Naive thymus-derived CD8-positive, alpha-beta T cell (primary cell): ENCODE measurements around the gene PGLYRP4. TPM values are rescaled to one million over a fixed set of nuclear protein-coding genes. Genes with fewer than 3 reads are reported as not detected.

ENCODE experiments used
- ATAC-seq, 2 donors: fragments of 150-1000 bp; cut with Tn5 transposase in 1 of 2; sonication (Bioruptor Pico), chemical (Tn5 transposase) in 1 of 2; 1 replicate in 1 of 2; 2 replicates in 1 of 2; pipeline ENCODE4 v1.10.0; 2021; ENCODE audit warnings: mild to moderate bottlenecking in 2 of 2, moderate library complexity in 2 of 2
- POLR2A ChIA-PET: fragments of 350-600 bp; sonication (Branson Sonifier 250); formaldehyde crosslinking; loops from one replicate; lab custom pipeline; 2021; ENCODE audit warnings: antibody characterized with exemption; lab: Charles Lee
- DNase-seq, 10 donors: peaks; one replicate each; pipeline versions ENCODE4 v3.0.0 to v3.0.0-alpha.2; 2020 to 2022
- H3K27ac Mint-ChIP-seq, 10 donors: one replicate each; pipeline ENCODE4 v1.8.0; 2020 to 2022; ENCODE audit warnings: mild to moderate bottlenecking in 10 of 10, mixed read lengths in 10 of 10, moderate library complexity in 4 of 10, inconsistent platforms in 1 of 10
- H3K27me3 Mint-ChIP-seq, 5 donors: one replicate each; pipeline ENCODE4 v1.8.0; 2021 to 2022; ENCODE audit warnings: mixed read lengths in 5 of 5
- H3K36me3 Mint-ChIP-seq, 3 donors: one replicate each; pipeline ENCODE4 v1.8.0; 2020 to 2022; ENCODE audit warnings: mixed read lengths in 3 of 3, mild to moderate bottlenecking in 2 of 3, inconsistent platforms in 1 of 3
- H3K4me1 Mint-ChIP-seq, 4 donors: one replicate each; pipeline ENCODE4 v1.8.0; 2021 to 2022; ENCODE audit warnings: mixed read lengths in 4 of 4
- H3K4me3 Mint-ChIP-seq, 10 donors: one replicate each; pipeline ENCODE4 v1.8.0; 2020 to 2022; ENCODE audit warnings: mild to moderate bottlenecking in 10 of 10, mixed read lengths in 10 of 10, moderate library complexity in 6 of 10, inconsistent platforms in 1 of 10
- H3K9me3 Mint-ChIP-seq, 9 donors: one replicate each; pipeline ENCODE4 v1.8.0; 2020 to 2022; ENCODE audit warnings: mixed read lengths in 9 of 9, mild to moderate bottlenecking in 3 of 9, inconsistent platforms in 1 of 9, moderate library complexity in 1 of 9
- polyA plus RNA-seq, 3 donors: library from polyadenylated mRNA; unstranded; fragments of 300-500 nt; fragmentation: Illumina TruSeq; gene quantifications; one replicate each; pipeline ENCODE4 v1.2.3, GENCODE V29; 2021
- total RNA-seq, 8 experiments: library from RNA in 2 of 8; stranded (reverse) in 2 of 8; gene quantifications; one replicate each; pipeline ENCODE4 v1.2.3 and lab custom pipeline; 2021 to 2026

PGLYRP4 gene, protein sequence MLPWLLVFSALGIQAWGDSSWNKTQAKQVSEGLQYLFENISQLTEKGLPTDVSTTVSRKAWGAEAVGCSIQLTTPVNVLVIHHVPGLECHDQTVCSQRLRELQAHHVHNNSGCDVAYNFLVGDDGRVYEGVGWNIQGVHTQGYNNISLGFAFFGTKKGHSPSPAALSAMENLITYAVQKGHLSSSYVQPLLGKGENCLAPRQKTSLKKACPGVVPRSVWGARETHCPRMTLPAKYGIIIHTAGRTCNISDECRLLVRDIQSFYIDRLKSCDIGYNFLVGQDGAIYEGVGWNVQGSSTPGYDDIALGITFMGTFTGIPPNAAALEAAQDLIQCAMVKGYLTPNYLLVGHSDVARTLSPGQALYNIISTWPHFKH
- total RNA-seq: not detected
- polyA plus RNA-seq: not detected
- 0 reads per million in 6 experiments for total RNA-seq (lab: John Stamatoyannopoulos, UW)

DNA sequence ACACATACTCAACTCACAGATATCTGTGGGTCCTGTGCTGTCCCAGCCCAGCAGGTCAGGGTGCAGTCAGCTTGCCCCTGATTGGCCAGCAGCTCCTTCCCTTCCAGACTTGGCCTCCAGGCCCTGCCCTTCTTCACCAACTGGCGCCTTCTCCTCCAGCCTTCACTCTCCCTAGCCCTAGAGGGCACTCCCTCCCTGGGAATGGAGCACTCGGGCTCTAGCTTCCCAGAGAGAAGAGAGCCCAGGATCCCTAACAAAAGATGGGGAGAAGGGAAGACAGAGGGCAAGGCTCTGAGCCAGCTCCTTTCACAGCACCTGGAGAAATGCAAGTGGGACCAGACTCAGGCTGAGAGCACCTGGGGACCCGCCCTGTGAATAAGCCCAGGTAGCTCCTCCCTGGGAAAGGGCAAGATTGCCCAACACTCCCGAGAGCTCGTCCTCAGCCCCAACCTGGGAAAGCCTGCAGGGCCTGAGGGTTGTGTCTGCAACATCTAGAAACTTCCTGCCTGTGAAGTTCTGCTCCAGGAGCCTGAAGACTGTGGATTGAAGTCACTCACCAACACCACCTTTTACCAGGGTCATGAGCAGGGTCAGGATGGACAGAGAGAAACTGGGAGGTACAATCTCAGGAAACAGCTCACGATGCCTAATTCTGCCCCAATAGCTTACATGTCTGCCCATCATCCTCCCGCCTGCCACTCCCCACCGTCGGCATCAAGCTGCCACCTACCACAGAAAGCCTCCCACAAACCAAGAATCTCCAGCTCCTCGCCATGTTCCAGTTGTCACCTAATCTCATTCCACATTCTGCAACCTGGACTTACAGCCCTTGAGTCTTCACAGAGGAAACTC lies at the start of gene PGLYRP4:
Gene PGLYRP4 (minus strand): TSS at position 331 of the 852 bp plus-strand sequence. CDS start 909 bp downstream, outside the sequence.
- ATAC-seq: no peak
- POLR2A ChIA-PET: no interaction called here
- no peak within 1 kb of the TSS for H3K4me3 Mint-ChIP-seq

DNA sequence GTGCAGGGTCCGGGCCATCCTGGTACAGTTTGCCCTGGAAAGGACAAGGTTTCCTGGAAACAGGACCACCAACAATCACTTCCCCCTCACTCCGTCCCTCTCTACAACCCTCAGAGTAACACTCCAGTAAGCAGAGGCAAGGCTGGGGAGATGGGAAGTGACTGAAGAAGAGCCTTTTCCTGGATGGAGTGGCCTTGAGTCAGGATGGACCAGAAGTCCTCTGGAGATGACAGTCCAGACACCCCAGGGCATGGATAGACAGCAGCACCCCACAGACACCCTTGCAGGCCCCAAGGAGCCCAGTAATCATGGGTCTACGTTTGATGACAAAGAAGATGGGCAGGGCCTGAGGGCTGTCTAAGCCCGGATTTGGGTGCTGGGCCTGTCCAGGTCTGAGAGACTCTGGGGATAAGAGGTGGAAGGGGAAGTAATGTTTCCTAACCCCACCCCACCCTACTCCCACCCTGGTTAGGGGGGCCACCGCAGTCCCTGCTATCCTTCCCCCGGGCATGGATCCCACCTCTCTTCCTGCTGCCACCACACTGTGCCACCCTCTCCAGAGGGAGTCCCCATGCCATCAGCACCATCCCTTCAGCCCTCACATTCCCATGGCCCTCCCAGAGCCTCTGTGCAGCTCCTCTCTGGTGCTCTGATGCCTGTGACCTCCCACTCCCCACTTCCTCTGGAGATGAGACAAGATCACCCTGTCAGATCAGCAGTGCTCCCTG lies 49.4 kb upstream of the PGLYRP4 start:
- Mint-ChIP-seq H3K36me3 (no peaks in the 10 kb centered on the region), H3K9me3 (no peaks in the 10 kb centered on the region), H3K27ac (no peak overlapping the region), H3K4me3 (no peak overlapping the region), H3K4me1 (peaks cover 0 to 3% (median 0%) of the 10 kb centered on the region in 4 donors), H3K27me3 (peaks cover 11 to 52% (median 24%) of the 10 kb centered on the region in 5 donors)
- no peak for ATAC-seq
- DNase-seq: no peak
- POLR2A ChIA-PET: no interaction called here

More for the DNA sequence above, at the start of gene PGLYRP4:
- H3K4me1 Mint-ChIP-seq: peaks cover 21 to 32% (median 29%) of the 10 kb centered on the region in 4 donors
- peak within 1 kb of the TSS in 1 of 10 donors; percentile 50 for H3K27ac Mint-ChIP-seq
- no peaks in the 10 kb centered on the region for H3K9me3 Mint-ChIP-seq
- no peak for DNase-seq
- H3K36me3 Mint-ChIP-seq: no peaks in the 10 kb centered on the region
- peaks cover 0 to 35% (median 30%) of the 10 kb centered on the region in 5 donors for H3K27me3 Mint-ChIP-seq

DNA sequence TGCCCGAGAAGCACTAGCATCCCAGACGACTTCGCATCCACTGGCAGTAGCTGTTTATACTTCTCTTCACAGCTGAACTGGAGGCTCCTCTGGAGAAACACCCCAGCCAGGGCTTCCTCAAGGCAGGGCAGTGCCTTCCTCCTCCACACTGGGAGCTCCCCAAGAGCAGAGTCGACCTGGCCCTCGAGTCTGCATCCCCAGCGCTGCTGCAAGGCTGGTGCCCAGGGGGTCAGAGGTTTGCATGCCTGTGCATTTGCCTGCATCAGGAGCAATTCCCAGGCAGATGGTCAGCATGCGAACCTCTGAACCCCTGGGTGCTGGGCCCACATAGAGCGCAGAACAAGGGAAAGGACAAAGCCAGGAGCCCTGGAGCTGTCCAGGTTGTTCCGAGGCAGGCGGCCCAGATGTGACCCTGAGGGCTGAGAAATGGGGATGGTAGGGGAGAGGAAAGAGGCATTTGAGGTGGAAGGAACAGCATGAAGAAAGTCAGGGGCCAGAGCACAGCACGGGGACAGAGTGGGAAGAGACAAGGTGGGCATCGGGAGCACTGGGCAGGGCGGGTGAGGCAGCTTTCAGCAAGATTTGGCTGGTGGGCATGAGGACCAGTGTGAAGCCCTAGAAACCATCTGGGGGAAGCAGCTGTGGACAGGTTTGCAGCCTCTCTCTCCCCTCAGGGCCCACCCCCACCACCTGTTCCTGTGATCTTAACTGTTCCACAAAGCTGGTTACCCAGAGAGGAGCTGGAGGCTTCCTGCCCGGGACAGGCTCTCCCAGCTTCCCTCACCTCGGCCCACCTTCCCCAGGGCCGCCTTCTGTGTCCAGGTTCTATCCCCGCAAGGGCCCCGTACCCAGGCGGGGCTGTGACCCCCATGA lies 48.6 kb upstream of the PGLYRP4 start:
- Mint-ChIP-seq H3K4me1 (peaks cover 0 to 3% (median 0%) of the 10 kb centered on the region in 4 donors), H3K27me3 (peaks cover 11 to 57% (median 26%) of the 10 kb centered on the region in 5 donors), H3K27ac (peak overlapping the region in 1 of 10 donors; percentile 33), H3K4me3 (no peak overlapping the region), H3K36me3 (no peaks in the 10 kb centered on the region), H3K9me3 (no peaks in the 10 kb centered on the region)
- DNase-seq (no peak), ATAC-seq (no peak)
- POLR2A ChIA-PET: no interaction called here

DNA sequence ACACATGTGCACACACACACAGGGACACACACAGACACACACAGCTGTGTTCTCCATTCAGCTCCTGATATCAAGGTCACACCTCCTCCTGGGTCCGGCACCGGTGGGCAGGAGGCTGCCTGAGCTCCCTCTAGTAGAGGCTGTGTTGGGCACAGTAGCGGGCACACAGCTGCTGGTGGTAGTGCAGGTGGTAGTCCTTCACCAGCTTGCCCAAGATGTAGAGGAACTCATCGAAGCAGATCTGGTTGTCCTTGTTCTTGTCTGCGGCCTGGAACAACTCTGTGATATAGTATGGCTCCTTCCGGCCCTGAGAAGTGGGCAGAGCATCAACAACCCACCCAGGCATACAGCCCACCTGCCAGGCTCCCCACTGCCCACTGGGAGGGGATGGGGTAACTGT lies 47.8 kb upstream of the PGLYRP4 start:
- peak overlapping the region in 1 of 10 donors; percentile 33 for H3K27ac Mint-ChIP-seq
- DNase-seq (no peak), ATAC-seq (no peak)
- no peak overlapping the region for H3K4me3 Mint-ChIP-seq
- peaks cover 11 to 58% (median 28%) of the 10 kb centered on the region in 5 donors for H3K27me3 Mint-ChIP-seq
- no peaks in the 10 kb centered on the region for H3K36me3 Mint-ChIP-seq
- POLR2A ChIA-PET: no interaction called here
- H3K9me3 Mint-ChIP-seq: no peaks in the 10 kb centered on the region
- H3K4me1 Mint-ChIP-seq: peaks cover 0 to 3% (median 0%) of the 10 kb centered on the region in 4 donors

DNA sequence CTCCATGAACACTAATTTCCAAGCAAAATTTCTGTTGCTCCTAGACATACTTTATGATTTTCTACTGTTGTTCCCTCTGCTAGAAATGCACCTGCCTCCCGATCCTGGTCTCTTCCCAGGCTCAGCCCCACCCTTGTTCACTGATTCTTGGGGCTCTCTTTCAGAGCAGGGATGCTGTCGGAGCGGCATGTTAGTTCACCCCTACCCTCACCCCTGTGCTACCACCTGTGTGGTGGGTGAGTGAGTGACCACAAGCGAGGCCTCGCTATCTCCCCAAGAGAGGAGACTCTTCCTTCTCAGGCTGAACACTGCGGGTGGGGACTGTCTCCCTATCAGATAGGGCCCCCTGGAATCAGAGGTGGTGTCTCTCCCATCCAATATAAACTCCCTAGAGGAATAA lies 47.1 kb upstream of the PGLYRP4 start:
- Mint-ChIP-seq H3K4me1 (peaks cover 0 to 3% (median 0%) of the 10 kb centered on the region in 4 donors), H3K9me3 (no peaks in the 10 kb centered on the region), H3K27ac (no peak overlapping the region), H3K4me3 (no peak overlapping the region), H3K27me3 (peaks cover 11 to 65% (median 34%) of the 10 kb centered on the region in 5 donors), H3K36me3 (no peaks in the 10 kb centered on the region)
- POLR2A ChIA-PET: no interaction called here
- no peak for ATAC-seq
- no peak for DNase-seq

DNA sequence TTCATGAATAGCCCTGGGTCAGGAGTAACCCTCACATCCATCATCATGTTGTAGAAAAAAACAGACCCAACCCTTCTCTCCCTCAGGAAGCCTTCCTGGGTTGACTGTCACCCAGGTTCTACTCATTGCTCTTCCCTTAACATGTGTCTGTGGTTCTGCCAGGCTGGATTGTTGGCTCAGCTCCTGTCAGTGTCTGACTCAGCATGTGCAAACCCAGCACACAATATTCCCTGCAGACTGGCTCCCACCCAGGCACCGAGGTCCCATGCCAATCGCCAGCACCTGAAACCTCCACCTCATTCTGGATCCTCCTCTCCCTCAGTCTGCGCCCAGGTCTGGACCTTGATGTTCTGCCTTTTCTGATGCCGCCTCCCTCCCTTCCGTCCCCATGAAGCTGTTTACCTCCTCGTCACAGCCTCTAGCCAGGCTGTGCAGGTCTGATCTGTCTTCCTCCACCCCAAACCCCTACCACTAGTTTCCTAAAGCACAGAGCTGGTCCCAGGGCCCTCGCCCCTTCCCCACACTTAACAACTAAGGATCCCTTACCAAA lies 46.6 kb upstream of the PGLYRP4 start:
- Mint-ChIP-seq H3K27me3 (peaks cover 11 to 69% (median 34%) of the 10 kb centered on the region in 5 donors), H3K4me3 (no peak overlapping the region), H3K4me1 (peaks cover 0 to 3% (median 0%) of the 10 kb centered on the region in 4 donors), H3K9me3 (no peaks in the 10 kb centered on the region), H3K36me3 (no peaks in the 10 kb centered on the region), H3K27ac (no peak overlapping the region)
- ATAC-seq: no peak
- DNase-seq: no peak
- POLR2A ChIA-PET: no interaction called here

DNA sequence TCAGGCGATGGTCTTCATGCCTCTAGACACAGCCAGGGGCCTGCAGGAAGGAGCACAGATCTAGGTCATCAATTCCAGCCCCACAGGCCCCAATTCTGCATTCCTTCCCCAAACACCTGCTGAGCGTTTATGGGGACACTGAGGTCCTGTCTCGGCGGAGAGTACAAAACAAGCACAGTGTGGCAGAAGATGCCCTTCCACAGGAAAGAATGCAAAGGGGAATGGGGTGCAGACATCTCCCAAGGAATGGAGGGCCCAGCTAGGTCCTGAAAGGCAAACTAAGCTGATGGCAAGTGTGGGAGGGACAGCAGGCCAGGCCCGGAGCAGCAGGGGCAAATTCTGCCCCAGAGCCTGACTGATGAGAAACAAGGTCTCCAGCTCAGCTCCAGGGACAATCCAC lies 45.8 kb upstream of the PGLYRP4 start:
- H3K36me3 Mint-ChIP-seq: no peaks in the 10 kb centered on the region
- H3K4me3 Mint-ChIP-seq: no peak overlapping the region
- POLR2A ChIA-PET: no interaction called here
- no peak overlapping the region for H3K27ac Mint-ChIP-seq
- H3K27me3 Mint-ChIP-seq: peaks cover 11 to 69% (median 38%) of the 10 kb centered on the region in 5 donors
- no peaks in the 10 kb centered on the region for H3K9me3 Mint-ChIP-seq
- ATAC-seq (no peak), DNase-seq (no peak)
- H3K4me1 Mint-ChIP-seq: peaks cover 0 to 3% (median 1%) of the 10 kb centered on the region in 4 donors

DNA sequence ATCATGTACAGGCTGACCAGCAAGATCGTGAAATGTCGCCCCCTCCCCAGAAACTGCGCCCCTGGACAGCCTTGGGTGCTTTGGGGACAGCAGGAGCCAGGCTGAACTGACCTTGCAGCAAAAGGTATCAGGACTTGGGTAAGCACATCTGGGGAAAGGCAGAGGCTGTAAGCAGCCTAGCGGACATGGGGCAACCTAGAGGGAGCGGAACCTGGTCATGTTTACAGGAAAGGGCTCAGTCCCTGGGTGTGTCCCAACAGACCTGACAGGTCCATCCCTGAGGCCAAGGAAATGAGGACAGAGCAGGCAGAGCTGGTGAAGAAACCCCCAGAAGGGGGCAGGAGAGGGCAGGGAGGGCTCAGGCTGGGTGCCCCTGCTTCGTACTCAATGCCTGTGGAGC lies 45.3 kb upstream of the PGLYRP4 start:
- H3K27me3 Mint-ChIP-seq: peaks cover 11 to 67% (median 38%) of the 10 kb centered on the region in 5 donors
- DNase-seq (no peak), ATAC-seq (no peak)
- H3K36me3 Mint-ChIP-seq: no peaks in the 10 kb centered on the region
- H3K27ac Mint-ChIP-seq: no peak overlapping the region
- H3K9me3 Mint-ChIP-seq: no peaks in the 10 kb centered on the region
- peaks cover 0 to 3% (median 1%) of the 10 kb centered on the region in 4 donors for H3K4me1 Mint-ChIP-seq
- no peak overlapping the region for H3K4me3 Mint-ChIP-seq
- POLR2A ChIA-PET: no interaction called here

DNA sequence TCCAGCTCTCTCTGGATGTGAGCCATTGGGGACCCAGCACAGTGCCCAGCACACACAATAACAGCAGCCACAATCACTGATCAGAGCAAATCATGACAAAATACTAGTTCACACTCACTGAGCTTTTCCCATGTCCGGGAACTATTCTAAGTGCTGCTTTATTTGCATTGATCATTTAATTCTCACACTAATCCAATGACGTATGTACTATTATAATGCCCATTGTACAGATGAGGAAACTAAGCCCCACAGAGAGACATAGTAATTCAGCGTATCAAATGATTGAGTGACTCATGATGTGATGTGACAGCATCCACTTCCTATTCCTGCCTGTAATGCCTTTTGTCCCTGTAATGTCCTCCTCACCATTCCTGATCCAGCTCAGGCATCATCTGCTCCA lies 44.2 kb upstream of the PGLYRP4 start:
- Mint-ChIP-seq H3K4me1 (peaks cover 0 to 3% (median 1%) of the 10 kb centered on the region in 4 donors), H3K9me3 (no peaks in the 10 kb centered on the region), H3K4me3 (no peak overlapping the region), H3K27me3 (peaks cover 11 to 61% (median 35%) of the 10 kb centered on the region in 5 donors), H3K36me3 (no peaks in the 10 kb centered on the region), H3K27ac (no peak overlapping the region)
- POLR2A ChIA-PET: no interaction called here
- ATAC-seq (no peak), DNase-seq (no peak)

DNA sequence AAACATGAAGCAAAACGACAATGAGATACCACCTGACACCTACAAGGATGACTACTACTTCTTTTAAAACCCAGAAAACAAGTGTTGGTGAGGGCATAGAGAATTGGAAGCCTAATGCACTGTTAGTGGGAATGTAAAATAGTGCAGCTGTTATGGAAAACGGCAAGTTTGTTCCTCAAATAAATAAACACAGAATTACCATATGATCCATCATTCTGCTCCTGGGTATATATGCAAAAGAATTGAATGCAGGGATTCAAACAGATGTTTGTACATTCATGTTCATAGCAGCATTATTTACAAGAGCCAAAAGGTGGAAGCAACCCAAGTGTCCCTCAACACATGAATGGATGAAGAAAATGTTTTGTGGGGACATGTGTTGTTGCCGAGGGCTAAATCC lies 43.6 kb upstream of the PGLYRP4 start:
- ATAC-seq: no peak
- POLR2A ChIA-PET: no interaction called here
- H3K4me1 Mint-ChIP-seq: peaks cover 0 to 3% (median 1%) of the 10 kb centered on the region in 4 donors
- no peak overlapping the region for H3K4me3 Mint-ChIP-seq
- H3K9me3 Mint-ChIP-seq: no peaks in the 10 kb centered on the region
- no peak for DNase-seq
- no peaks in the 10 kb centered on the region for H3K36me3 Mint-ChIP-seq
- peaks cover 10 to 59% (median 33%) of the 10 kb centered on the region in 5 donors for H3K27me3 Mint-ChIP-seq
- H3K27ac Mint-ChIP-seq: no peak overlapping the region

DNA sequence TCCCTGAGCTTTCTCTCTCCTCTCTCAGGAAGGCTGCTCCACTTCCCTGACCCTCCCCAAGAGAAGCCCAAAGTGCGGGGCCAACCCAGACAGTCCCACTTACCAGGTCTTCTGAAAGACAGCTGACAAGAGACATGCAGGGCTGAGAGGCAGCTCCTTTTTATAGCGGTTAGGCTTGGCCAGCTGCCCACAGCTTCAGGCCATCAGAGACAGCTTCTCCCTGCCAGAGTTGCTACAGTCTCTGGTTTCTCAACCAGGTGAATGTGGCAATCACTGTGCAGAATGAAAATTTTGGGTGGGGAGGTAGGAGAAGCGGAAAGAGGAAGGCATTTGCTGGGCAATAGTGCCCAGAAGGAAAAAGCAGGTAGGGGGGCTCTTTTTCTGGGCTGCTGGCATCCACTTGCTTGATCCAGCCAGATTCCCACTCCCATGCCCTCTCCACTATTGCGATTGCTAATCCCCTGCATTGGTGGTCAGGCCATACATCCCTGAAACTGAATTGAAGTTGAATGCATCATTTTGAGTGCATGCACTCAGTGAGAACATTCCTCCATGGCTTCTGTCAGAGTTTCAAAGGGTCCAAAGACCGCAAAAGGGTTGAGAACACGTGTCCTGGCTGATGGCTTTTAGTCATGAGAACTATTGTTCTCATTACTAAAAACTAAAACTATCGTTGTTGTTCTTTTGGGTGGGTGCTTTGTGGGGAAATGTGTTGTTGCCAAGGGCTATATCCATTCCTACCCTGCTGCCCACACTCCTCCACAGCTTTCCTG lies 42.5 kb upstream of the PGLYRP4 start, which contains the start of gene S100A8:
Gene S100A8 (minus strand): TSS at position 136 of the 773 bp plus-strand sequence. CDS start 538 bp downstream, outside the sequence.
- H3K27ac Mint-ChIP-seq: no peak within 1 kb of the TSS
- no peaks in the 10 kb centered on the region for H3K9me3 Mint-ChIP-seq
- no peak for DNase-seq
- ATAC-seq: no peak
- peaks cover 9 to 47% (median 25%) of the 10 kb centered on the region in 5 donors for H3K27me3 Mint-ChIP-seq
- POLR2A ChIA-PET: no interaction called here
- peak within 1 kb of the TSS in 1 of 10 donors; percentile 34 for H3K4me3 Mint-ChIP-seq
- H3K4me1 Mint-ChIP-seq: peaks cover 0 to 5% (median 2%) of the 10 kb centered on the region in 4 donors
- no peaks in the 10 kb centered on the region for H3K36me3 Mint-ChIP-seq
